GM18508 (cell line): Measurements from ENCODE around the gene ETV1.
"Not testable (repeated sequence)": the region's sequence is repeated elsewhere in the genome, so short reads cannot be mapped to it uniquely, and the experiment has no call there.

Experiments used
- ATAC-seq: cut with Tn5 transposase; IDR thresholded peaks from one replicate; pipeline ENCODE4 v1.9.1; 2021; ENCODE audit warnings: moderate number of reproducible peaks; ENCODE audit not compliant: insufficient read depth, unreplicated experiment

The ETV1 gene

DNA sequence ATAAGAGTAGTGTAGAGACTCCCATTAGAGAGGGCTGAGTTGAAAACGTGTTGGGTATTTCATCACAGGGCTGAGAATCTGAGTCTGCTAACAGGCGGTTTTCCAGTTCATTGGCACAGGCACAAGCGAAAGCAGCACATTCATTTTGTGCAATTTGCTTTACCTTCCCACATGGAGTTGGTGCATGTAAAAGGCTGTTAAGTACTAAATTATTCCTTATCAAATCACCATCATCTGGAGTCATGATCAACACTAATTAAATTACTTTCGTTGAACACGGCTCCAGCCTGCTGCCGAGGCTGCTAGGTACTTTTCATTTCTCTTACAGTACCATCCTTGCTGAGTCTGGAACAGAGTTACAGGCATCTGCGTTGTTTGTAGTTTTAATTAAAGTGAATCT, 43.8 kb downstream of the ETV1 start:
- ATAC-seq, result no peak

DNA sequence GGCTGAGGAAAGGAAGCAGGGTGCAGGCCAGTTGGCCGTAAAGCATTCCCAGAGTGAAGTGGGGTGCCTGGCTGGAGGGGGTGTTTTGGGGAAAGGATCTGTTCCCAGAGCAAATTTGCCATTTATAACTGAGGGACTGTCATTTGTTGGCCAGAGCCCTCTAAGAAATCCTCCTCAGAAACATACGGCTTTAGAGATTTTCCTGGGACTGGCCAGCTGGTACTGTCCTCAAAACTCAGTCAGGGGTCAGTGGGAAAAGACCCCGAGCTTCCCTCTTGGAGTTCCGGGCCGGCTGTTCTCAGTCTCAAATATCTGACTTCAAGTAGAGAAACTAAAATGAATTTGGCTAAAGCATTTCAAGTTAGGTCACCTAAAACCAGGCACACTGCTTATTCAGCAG, 55.9 kb downstream of the ETV1 start:
- no peak for ATAC-seq

DNA sequence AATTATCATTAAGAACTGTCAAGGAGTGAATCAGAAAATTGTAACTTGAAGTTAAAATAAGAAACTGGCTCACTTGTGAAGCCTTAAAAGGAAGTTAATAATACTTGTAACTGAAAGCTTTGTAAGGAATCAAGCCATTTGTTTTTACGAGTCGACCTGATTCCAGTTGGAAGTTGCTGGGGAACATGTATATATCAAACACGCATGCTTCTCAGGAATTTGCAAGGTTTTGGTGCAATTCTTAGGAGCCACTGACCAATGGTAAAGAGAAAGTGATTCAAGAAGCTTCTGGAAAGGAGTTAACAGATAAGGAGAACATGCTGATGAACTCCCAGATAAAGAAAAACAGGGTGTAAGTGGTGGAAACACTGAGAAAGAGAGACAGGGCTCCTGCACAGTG, 56.4 kb downstream of the ETV1 start:
- no peak for ATAC-seq

DNA sequence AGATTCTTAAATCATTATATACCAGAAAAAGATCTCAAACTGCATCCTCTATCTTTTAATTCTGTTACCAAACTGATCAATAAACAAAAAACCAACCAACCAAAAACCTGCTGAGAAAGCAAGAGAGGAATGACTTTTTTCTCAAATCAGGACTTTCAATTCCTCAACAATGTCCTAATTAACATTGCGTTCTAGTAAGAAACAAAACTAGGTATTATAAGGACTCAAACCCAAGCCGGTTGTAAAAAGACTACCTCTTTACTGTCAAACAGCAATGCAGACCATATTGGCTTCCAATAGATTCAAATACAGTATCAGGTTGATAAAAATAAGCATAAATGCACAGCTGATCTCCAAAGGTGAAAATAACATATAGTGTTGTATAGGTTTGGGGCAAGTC, 57.3 kb downstream of the ETV1 start:
- ATAC-seq, result no peak

DNA sequence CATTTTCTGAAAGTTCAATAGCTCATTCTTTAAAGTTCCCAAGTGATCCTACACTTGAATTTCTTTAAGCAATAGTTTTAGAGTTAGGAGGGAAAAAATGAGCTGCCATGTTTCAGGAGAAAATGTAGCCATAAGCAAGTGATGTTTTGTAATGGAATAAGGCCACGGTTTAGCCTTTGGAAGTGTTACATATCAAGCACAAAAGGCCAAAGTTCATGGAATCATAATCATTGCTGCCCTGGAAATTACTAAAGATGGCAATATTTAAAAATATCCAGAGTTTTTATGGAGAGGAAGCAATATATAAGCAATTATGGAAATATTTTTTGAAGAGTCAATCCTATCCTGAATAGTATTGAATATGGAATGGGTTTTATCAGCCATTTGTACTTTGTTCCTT, 68.4 kb downstream of the ETV1 start:
- no peak for ATAC-seq

DNA sequence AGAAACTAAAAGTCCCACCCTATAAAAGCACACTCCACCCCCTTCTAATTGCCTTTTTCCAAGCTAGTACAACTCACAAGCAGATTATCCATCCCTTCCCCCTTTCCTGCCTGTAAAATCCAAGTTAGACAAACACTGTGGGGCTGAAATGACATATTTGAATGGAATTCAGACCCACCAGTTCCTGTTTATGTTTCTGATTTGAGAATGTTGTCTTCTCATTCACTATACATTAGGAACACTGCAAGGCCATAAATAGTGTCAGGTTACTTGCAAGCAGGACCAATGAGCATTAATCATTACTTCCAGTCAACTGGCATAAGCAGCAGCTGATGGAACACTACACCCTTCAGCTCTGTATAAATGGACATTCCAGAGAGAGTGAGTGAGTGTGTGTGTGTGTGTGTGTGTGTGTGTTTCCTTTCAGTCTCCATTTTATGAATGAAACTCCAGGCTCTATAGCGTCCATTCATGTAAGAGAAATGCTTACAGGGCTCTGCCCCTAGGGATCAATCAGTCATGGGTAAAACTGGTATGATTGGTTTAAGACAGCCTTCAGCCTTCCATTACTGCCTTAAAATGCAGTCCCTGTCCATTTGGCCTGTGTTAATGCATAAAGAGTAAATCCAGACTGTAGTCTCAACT, 69.3 kb downstream of the ETV1 start:
- ATAC-seq, result no peak

DNA sequence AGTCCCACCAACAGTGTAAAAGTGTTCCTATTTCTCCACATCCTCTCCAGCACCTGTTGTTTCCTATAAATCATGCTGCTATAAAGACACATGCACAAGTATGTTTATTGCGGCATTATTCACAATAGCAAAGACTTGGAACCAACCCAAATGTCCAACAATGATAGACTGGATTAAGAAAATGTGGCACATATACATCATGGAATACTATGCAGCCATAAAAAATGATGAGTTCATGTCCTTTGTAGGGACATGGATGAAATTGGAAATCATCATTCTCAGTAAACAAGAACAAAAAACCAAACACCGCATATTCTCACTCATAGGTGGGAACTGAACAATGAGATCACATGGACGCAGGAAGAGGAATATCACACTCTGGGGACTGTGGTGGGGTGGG, 71.1 kb downstream of the ETV1 start:
- ATAC-seq, result not testable (repeated sequence)

DNA sequence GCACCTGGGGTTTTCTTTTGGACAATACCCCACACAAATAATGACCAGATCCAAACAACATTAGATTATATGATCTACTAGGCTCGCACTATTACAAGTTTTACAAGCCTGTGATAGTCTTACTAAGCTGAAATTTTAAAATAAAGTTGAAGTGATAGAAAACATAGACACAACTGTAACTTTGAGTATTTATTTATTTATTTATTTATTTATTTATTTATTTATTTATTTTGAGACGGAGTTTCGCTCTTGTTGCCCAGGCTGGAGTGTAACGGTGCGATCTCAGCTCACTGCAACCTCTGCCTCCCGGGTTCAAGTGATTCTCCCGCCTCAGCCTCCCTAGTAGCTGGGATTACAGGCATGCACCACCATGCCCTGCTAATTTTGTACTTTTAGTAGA, 72.4 kb downstream of the ETV1 start:
- ATAC-seq, result not testable (repeated sequence)

DNA sequence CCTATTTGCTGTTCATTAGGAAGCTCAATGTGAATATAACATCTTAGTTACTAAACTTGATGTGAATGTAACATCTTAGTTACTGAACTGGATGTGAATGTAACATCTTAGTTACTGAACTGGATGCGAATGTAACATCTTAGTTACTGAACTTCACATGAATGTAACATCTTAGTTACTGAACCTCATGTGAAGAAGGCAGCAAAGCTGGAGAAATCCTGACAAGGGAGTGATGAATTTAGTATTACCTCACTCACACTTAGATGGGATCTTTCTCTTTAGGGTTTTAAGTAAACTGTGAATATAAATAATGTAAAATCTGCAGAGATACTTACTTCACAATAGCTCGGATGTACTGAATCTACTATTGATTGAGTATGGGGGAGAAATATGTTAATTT, 73.6 kb downstream of the ETV1 start:
- no peak for ATAC-seq

DNA sequence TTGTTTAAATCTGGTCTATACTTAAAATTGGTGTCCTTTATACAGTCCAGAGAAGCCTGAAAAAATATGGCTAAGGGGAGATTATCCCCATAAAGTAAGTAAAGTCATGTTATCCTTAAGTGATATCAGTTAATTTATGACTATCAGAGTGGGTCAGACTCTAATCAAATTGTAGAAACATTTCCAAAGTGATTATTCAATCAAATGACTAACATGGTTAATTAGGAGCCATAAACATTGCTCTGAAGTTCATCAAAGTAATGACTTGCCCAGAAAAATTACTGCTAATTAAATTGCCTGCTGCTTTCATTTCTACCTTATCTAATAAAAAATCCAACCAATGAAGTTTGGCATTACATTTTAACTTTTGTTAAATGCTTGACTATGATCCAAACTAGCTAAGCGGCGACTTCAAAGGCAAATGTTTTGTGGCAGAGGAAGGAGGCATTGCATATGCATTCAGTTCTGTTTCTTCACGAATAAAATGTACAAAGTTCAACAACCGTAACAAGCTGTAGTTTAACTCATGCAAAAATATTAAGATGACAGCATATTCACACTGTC, 76.7 kb downstream of the ETV1 start:
- no peak for ATAC-seq

DNA sequence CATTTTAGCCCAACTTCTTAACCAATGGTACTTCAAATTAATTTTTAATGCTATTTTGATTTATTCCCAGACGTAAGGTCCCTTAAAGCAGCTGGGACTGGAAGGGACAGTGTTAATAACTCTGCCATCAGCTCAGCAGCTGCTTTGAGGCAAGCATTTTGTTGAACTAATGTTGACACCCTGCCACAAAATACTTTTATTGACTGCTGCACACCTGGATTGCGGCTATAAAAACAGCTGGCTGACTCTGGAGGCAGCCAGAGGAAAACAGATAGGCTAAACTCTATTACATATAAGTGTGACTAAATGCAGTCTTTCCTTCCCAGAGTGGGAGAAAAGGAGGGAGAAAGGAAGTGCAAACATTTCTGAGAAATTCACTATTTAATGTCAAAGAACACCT, 77.6 kb downstream of the ETV1 start:
- ATAC-seq, result no peak

DNA sequence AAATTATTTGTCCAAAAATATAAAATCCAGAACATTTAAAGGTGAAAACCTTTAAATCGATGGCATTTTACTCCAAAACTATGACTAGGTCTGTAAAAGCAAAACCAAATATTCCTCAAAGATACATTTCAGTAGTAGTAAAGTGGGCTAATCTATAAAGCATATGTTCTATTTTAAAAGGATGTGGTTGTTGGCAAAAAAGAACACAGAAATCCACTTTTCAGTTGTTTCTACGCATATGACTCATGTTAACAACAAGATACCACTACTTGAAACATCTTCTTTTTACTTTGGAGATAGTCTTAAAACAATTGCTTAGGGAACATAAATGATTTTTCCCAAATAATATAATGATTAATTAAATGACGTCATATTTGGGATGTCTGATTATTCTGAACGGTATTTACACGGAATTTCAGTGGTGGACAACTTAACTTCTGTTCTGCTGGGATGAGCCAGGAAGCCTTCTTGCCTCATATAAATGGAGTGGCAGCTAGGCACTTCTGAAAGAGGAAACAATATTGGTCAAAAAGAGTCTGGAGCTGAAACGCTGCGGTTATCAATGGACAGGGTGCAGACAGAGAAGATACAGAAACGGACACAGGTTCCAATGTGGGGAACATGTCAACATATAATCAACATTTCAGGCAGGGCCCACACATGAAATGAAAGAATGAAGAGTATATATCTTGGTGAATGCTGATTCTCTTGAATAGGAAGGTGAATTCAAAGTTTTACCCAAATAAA, 78.5 kb downstream of the ETV1 start:
- ATAC-seq, result no peak

DNA sequence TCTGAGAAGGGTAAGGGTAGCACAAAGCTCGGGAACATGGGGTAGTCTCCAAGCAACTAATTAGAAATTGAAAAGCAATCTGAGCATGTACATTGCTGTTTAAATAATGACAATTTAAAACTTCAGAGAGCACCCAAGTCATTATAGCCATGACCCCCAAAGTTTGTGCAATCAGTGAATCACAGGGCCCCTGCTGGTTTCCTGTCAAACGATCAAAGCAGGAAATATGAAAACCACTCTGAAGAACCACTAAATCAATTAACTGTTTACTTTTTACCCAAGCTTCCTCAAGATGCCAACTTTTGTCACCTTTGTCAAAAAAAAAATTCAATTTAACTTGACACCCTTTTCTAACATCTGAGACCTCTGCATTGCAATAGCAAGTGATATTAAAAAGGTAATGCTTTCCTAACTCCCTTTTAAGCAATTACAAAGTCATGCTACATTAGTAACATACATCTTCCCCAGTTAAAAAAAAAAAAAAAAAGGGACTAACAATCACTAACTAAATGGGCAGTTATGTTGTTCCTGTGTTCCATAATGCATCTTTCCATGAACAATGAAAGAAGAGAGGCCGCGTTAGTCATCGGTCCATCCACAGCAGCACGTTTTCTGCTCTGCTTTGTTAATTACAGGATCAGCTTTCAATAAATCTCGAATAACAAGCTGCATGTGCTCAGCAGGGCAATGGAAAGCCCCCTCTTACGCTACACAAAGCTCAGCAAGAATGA, 80.6 kb downstream of the ETV1 start:
- ATAC-seq, result no peak

DNA sequence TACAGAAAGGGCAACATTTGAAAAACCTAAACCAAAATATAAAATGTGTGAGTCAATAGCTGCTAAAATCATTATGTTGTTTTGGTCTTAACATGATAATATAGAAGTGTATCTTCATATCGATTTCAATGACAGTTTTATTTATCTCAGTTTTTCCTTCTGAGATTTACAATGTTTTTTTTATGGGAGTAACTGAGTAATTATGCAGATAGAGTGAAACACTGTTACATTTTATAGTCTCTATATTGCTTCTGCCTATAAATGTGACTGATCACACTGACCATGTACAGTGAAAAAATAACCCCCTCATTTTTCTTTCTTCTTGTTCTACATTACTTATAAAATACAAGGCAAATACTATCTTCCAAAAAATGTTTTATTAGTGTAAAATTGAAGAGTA, 81.6 kb downstream of the ETV1 start:
- no peak for ATAC-seq

DNA sequence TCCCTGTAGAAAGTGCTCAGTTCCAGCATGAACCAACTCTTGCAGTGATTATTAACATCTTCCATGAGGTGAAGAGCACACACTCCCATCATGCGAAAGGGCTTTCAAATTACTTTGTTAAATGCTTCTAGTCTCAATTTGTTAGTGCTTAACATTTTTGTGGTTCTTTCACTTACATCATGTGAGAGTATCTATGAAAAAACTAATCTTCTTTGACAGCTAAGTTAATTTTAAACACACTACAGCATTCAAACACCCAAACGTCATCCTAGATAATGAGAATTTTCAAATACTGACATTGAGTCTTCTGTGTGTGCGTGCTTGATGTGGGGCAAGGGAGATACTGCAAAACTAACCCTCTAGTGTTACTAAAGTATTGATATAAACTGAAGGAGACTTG, 84.8 kb downstream of the ETV1 start:
- ATAC-seq, result no peak

DNA sequence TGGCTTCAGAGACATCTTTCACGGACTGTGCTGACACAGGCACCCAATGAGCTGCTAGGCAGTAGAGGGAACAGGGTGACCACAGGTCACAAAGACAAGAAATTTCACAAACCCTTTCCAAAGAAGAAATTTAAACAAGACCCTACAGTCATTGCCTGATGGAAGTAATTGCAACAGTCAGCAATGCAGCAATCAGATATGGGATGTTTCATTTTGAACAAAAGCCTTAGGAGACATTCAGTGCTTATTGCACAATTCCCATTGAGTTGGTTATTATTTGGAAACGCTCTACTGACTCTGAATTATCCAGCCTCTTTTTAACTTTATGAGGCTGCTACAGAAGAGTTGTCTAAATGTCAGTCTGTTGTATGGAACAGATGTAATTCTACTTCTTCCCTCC, 85.5 kb downstream of the ETV1 start:
- ATAC-seq, result no peak

DNA sequence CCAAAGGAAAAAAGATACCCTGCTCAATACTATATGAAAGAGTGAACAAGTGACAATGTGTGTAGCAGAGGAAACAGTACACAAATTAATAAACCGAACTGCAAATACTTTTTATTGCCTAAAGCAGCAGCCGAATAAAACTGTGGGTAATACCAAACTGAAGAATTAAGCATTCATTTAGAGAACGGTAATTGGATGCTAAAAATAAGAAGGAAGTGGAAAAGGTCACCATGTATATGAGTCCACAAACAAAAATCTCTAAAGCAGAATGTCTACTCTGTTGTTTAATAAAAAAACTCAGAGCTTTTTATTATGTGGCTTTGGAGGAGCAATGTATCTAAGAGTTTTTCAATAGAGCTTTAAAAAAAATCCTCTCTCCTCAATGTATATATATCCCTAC, 87.9 kb downstream of the ETV1 start:
- ATAC-seq, result no peak

DNA sequence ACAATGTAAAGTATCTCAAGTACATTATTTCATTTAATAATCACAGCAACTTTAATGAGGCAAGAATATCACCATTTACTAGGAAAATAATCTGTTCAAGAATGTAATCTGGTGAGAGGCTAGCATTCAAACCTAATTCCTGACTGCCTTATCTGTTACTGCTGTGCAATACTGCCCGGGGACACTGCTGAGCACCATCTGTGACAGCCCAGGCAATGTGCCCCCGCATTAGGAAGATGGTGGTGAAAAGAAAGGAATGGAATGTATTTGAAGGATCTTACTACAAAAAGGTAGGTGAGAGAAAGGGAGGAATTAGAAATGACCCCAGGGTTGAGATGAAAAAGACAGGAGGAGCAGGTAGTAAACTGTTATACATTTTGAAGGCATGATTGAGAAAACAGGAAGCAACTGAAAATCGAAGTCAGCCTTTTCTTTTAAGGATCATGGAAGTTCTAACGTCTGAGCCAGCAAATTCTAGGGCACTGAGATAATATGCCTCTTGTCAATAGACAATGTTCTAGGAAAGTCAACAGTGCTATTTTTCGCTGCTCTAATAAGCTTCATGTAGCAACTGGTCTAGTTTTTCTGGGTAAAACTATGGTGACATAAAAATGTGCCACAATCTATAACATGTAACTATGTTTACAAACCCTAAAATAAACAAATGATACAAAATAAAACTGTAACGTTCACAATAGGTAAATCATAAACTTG, 90.4 kb downstream of the ETV1 start:
- ATAC-seq, result no peak

DNA sequence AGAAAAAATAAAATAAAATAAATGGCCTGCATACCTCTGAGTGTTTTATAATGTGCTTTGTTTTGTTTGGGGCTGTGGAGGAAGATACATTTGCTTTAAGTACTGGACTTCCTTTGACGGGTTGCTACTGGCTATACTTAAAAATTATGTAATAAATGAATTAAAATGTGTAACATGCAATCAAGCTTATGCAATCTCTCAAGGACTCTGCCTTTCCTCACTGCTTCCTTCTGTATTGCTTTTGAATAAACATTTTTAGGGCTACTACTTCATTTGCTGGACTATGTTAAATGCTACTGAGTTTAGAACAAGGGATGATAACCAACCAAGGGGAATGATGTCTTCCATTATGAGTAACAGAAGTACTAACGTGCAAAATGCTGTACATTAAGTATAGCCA, 91.6 kb downstream of the ETV1 start:
- ATAC-seq, result no peak

DNA sequence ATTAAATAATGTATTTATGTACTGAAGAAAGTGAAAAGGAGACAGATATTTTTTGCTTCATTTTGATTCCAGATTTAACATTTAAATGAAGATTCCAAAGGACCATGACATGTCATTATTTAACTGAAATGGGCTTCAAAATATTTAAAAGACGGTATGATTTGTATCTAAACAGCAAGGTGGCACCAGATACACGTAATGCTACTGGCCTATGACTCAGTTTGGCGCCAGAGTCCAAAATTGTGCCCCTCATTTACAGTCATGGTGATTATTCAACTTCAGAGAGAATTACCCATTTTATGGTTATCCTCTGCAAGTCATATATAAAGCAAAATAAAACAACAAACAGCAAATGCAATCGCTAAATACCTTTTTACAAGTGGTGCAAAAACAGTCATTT, 94.5 kb downstream of the ETV1 start:
- no peak for ATAC-seq

DNA sequence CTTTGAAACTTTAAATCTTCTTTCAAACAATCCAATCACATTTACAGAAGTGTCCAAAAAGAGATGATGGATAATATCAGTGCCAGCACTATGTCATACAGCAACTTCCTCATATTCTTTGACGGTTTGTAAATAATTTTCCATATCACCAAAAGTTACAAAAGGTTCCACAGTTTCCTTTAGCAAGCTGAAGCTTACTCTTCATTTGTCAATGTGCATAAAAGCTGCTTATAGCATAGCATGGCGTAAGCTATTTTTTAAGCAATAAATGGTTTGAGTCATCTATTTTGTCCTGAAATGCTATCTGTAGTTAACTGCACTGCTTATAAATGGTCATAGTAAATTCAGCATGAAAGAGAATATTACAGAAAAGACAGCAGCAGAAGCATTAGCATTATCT, 95.1 kb downstream of the ETV1 start:
- no peak for ATAC-seq
